HCT116 (cell line): ENCODE measurements around the gene USH1C. TPM values are rescaled to one million over a fixed set of nuclear protein-coding genes. Genes with fewer than 3 reads are reported as not detected.

Experiments
- ATAC-seq: fragments of 200-7000 bp; cut with Tn5 transposase; 2 replicates; pipeline ENCODE4 v1.9.1; 2020; ENCODE audit warnings: mild to moderate bottlenecking, moderate library complexity
- BruUV-seq: library from RNA; stranded (reverse); fragments of 400-500 nt; replicated peaks from 2 replicates; lab custom pipeline; 2021; lab: Mats Ljungman, UMichigan
- CTCF ChIA-PET: fragments of 300-600 bp; sonication (Branson Sonifier 250); formaldehyde crosslinking; loops from one replicate; lab custom pipeline; 2021; ENCODE audit warnings: antibody characterized with exemption; lab: Charles Lee
- POLR2A ChIA-PET: fragments of 300-600, 350-600 bp; sonication (Branson Sonifier 250); formaldehyde crosslinking; loops from one replicate; lab custom pipeline; 2021; ENCODE audit warnings: antibody characterized with exemption; lab: Charles Lee
- RAD21 ChIA-PET, 2 experiments: fragments of 300-600 bp; sonication (Branson Sonifier 250); formaldehyde crosslinking; loops; one replicate each; lab custom pipeline; 2023; ENCODE audit warnings: low total read pairs in 2 of 2; ENCODE audit not compliant: uncharacterized antibody in 2 of 2, unreplicated experiment in 2 of 2, low non-redundant PET in 1 of 2; lab: Charles Lee
- DNase-seq: peaks from one replicate; pipeline ENCODE4 v3.0.0-alpha.2; 2010; ENCODE audit warnings: low read depth, low spot score
- H2AFZ ChIP-seq: fragments of 200-600 bp; shearing (Covaris generic), sonication (generic); 2 replicates; pipeline ENCODE4 v1.6.1; 2017; ENCODE audit warnings: low read depth, mixed run types, mixed read lengths, antibody characterized with exemption, low read length; ENCODE audit not compliant: poor library complexity, severe bottlenecking
- H3K27ac ChIP-seq: 2 replicates; pipeline ENCODE4 v1.5.1; 2012; ENCODE audit warnings: low read depth, low read length
- H3K27me3 ChIP-seq: fragments of 200-600 bp; sonication (generic); 2 replicates; pipeline ENCODE4 v1.6.1; 2016; ENCODE audit warnings: mixed run types, low read length, mixed read lengths; ENCODE audit not compliant: insufficient read depth
- H3K36me3 ChIP-seq, 2 experiments: fragments of 200-500 bp in 1 of 2; fragments of 200-600 bp in 1 of 2; sonication (Bioruptor generic) in 1 of 2; sonication (generic) in 1 of 2; 2 replicates each; pipeline versions ENCODE4 v1.5.1 to v1.6.1; 2014 to 2016; ENCODE audit warnings: low read length in 2 of 2, inconsistent platforms in 1 of 2, mixed read lengths in 1 of 2, mixed run types in 1 of 2; ENCODE audit not compliant: insufficient read depth in 2 of 2, control insufficient read depth in 1 of 2
- H3K4me1 ChIP-seq, 2 experiments: fragments of 200-600 bp in 1 of 2; sonication (generic) in 1 of 2; 2 replicates each; pipeline versions ENCODE4 v1.5.1 to v1.6.1; 2012 to 2017; ENCODE audit warnings: low read length in 2 of 2, inconsistent platforms in 1 of 2, mild to moderate bottlenecking in 1 of 2, mixed read lengths in 1 of 2, mixed run types in 1 of 2, moderate library complexity in 1 of 2; ENCODE audit not compliant: insufficient read depth in 2 of 2, control insufficient read depth in 1 of 2
- H3K4me2 ChIP-seq: fragments of 200-600 bp; sonication (generic); 2 replicates; pipeline ENCODE4 v1.6.1; 2017; ENCODE audit warnings: mixed run types, low read length, mixed read lengths
- H3K4me3 ChIP-seq, 2 experiments: fragments of 200-600 bp in 1 of 2; sonication (generic) in 1 of 2; replicated peaks in 1 of 2; 2 replicates each; pipeline ENCODE4 v1.5.1; 2011 to 2016; ENCODE audit warnings: low read length in 2 of 2, control low read depth in 1 of 2, low read depth in 1 of 2, mild to moderate bottlenecking in 1 of 2, mixed read lengths in 1 of 2, mixed run types in 1 of 2
- H3K79me2 ChIP-seq: fragments of 200-600 bp; sonication (generic); 2 replicates; pipeline ENCODE4 v1.6.1; 2017; ENCODE audit warnings: mild to moderate bottlenecking, mixed run types, low read length, moderate library complexity, mixed read lengths; ENCODE audit not compliant: insufficient read depth
- H3K9ac ChIP-seq: fragments of 200-600 bp; sonication (generic); 2 replicates; pipeline ENCODE4 v1.6.1; 2016; ENCODE audit warnings: low read length, mixed read lengths
- H3K9me2 ChIP-seq: fragments of 200-600 bp; sonication (generic), shearing (Covaris generic); 2 replicates; pipeline ENCODE4 v1.6.1; 2017; ENCODE audit warnings: mixed run types, mild to moderate bottlenecking, moderate library complexity; ENCODE audit not compliant: insufficient read depth
- H3K9me3 ChIP-seq, 2 experiments: fragments of 200-500 bp in 1 of 2; fragments of 200-600 bp in 1 of 2; sonication (Bioruptor generic) in 1 of 2; sonication (generic) in 1 of 2; 2 replicates each; pipeline ENCODE4 v1.6.1; 2014 to 2017; ENCODE audit warnings: low read length in 2 of 2, mixed read lengths in 2 of 2, inconsistent platforms in 1 of 2, low read depth in 1 of 2, mild to moderate bottlenecking in 1 of 2, mixed run types in 1 of 2, moderate library complexity in 1 of 2; ENCODE audit not compliant: control insufficient read depth in 1 of 2, insufficient read depth in 1 of 2
- H4K20me1 ChIP-seq: fragments of 200-600 bp; sonication (generic), shearing (Covaris generic); 2 replicates; pipeline ENCODE4 v1.6.1; 2017; ENCODE audit warnings: mixed run types, mild to moderate bottlenecking, moderate library complexity; ENCODE audit not compliant: insufficient read depth
- ATF3 ChIP-seq: IDR thresholded peaks from 2 replicates; pipeline ENCODE4 v1.6.1; 2012
- CBX3 ChIP-seq: IDR thresholded peaks from 2 replicates; pipeline ENCODE4 v1.6.1; 2012; ENCODE audit warnings: low read depth
- CTCF ChIP-seq, 3 experiments: fragments of 200-600 bp in 1 of 3; sonication (generic) in 1 of 3; IDR thresholded peaks in 2 of 3; conservative IDR thresholded peaks in 1 of 3; 2 replicates each; pipeline ENCODE4 v1.5.1; 2012 to 2017; ENCODE audit warnings: low read depth in 2 of 3, low read length in 2 of 3, antibody characterized with exemption in 1 of 3, borderline replicate concordance in 1 of 3, control low read depth in 1 of 3, mild to moderate bottlenecking in 1 of 3, mixed read lengths in 1 of 3, mixed run types in 1 of 3, moderate library complexity in 1 of 3; ENCODE audit not compliant: insufficient read depth in 1 of 3
- EGR1 ChIP-seq: IDR thresholded peaks from 2 replicates; pipeline ENCODE4 v1.6.1; 2012; ENCODE audit warnings: low read depth
- ELF1 ChIP-seq: IDR thresholded peaks from 2 replicates; pipeline ENCODE4 v1.6.1; 2012; ENCODE audit warnings: low read depth, borderline replicate concordance
- EZH2 ChIP-seq: fragments of 200-600 bp; sonication (generic); IDR thresholded peaks from 2 replicates; pipeline ENCODE4 v1.6.1; 2017; ENCODE audit warnings: antibody characterized with exemption, mixed run types
- EZH2phosphoT487 ChIP-seq: fragments of 200-600 bp; IDR thresholded peaks from 2 replicates; pipeline ENCODE4 v1.6.1; 2018; ENCODE audit warnings: antibody characterized with exemption, borderline replicate concordance
- JUND ChIP-seq: IDR thresholded peaks from 2 replicates; pipeline ENCODE4 v1.6.1; 2012
- MAX ChIP-seq: IDR thresholded peaks from 2 replicates; pipeline ENCODE4 v1.6.1; 2012
- POLR2AphosphoS5 ChIP-seq: IDR thresholded peaks from 2 replicates; pipeline ENCODE4 v1.6.1; 2011; ENCODE audit warnings: mild to moderate bottlenecking, low read depth, low read length, moderate library complexity
- RAD21 ChIP-seq: IDR thresholded peaks from 2 replicates; pipeline ENCODE4 v1.6.1; 2012; ENCODE audit warnings: low read depth, mild to moderate bottlenecking
- REST ChIP-seq: IDR thresholded peaks from 2 replicates; pipeline ENCODE4 v1.6.1; 2012; ENCODE audit warnings: low read depth
- SIN3A ChIP-seq: IDR thresholded peaks from 2 replicates; pipeline ENCODE4 v1.6.1; 2012; ENCODE audit warnings: low read depth
- SRF ChIP-seq: IDR thresholded peaks from 2 replicates; pipeline ENCODE4 v1.6.1; 2012; ENCODE audit warnings: low read depth
- YY1 ChIP-seq: IDR thresholded peaks from 2 replicates; pipeline ENCODE4 v1.6.1; 2011; ENCODE audit warnings: low read length, low read depth, moderate library complexity, mild to moderate bottlenecking; ENCODE audit not compliant: insufficient replicate concordance; ENCODE audit errors: extremely low read depth
- ZFX ChIP-seq: fragments of 450-650 bp; IDR thresholded peaks from 2 replicates; pipeline ENCODE4 v1.6.1; 2017
- ZNF274 ChIP-seq: fragments of 200-500 bp; sonication (Bioruptor generic); IDR thresholded peaks from 2 replicates; pipeline ENCODE4 v1.6.1; 2014; ENCODE audit warnings: mild to moderate bottlenecking, low read depth, low read length, inconsistent platforms
- intact Hi-C: fragments of 100-400 bp; cut with micrococcal nuclease; formaldehyde crosslinking; loops from 2 replicates; pipeline ENCODE4 v1.10.0; 2022
- total RNA-seq: library from RNA; stranded (reverse); gene quantifications from one replicate; pipeline ENCODE4 v1.2.1, GENCODE V29; 2021; ENCODE audit not compliant: unreplicated experiment

The USH1C gene
- total RNA-seq, 1 experiment from 2014 or later: 13.4 TPM

GRCh38 chr11:17560281-17561110, 16.3 kb upstream of the USH1C start:
- no peak overlapping the region for H3K27ac ChIP-seq
- RAD21 ChIA-PET: no interaction called here
- BruUV-seq: no TSS peak
- no peaks in the 10 kb centered on the region for H3K36me3 ChIP-seq
- no peak overlapping the region for H3K9ac ChIP-seq
- H4K20me1 ChIP-seq: no peaks in the 10 kb centered on the region
- no peaks in the 10 kb centered on the region for H3K27me3 ChIP-seq
- H3K4me1 ChIP-seq: peaks cover 0 to 5% of the 10 kb centered on the region in 2 experiments; a peak in 2 of 4 replicates
- CTCF ChIA-PET: no interaction called here
- no peak overlapping the region for H3K4me2 ChIP-seq
- ATAC-seq: no peak
- intact Hi-C loops: no loop called here
- no peaks in the 10 kb centered on the region for H3K79me2 ChIP-seq
- no peak for DNase-seq
- POLR2A ChIA-PET: interaction anchor here (0.6 kb wide), 1 partner anchor 961 kb away, joined by 5 read pairs; no protein-coding TSS in a partner anchor
- no peak for TF ChIP-seq EZH2
- TF ChIP-seq JUND: no peak
- no peak for TF ChIP-seq REST
- no peak for TF ChIP-seq ELF1
- TF ChIP-seq RAD21: no peak
- TF ChIP-seq CBX3: no peak
- no peak for TF ChIP-seq ATF3
- TF ChIP-seq ZFX: no peak
- TF ChIP-seq CTCF (IDR thresholded peaks at IDR 0.05 in 2 of 3, conservative IDR thresholded peaks at IDR 0.05 in 1 of 3; ENCODE audit: borderline replicate concordance in 1 of 3, insufficient read depth in 1 of 3, low read depth in 2 of 3, low read length in 2 of 3): no peak
- no peak for TF ChIP-seq SRF
- no peak for TF ChIP-seq EZH2phosphoT487
- no peak for TF ChIP-seq YY1
- no peak for TF ChIP-seq ZNF274
- no peak for TF ChIP-seq POLR2AphosphoS5
- TF ChIP-seq MAX: no peak
- no peak for TF ChIP-seq SIN3A
- no peak for TF ChIP-seq EGR1
- no peaks in the 10 kb centered on the region for H3K9me3 ChIP-seq
- H3K9me2 ChIP-seq: no peaks in the 10 kb centered on the region
- no peak overlapping the region for H2AFZ ChIP-seq
- H3K4me3 ChIP-seq: no peak overlapping the region
